Measurements from ENCODE around the gene ERC2.

GRCh38 chr3:55622733-55623132 lies 845.5 kb downstream of the ERC2 start:
- TF ChIP-seq CTCF (conservative IDR thresholded peaks at IDR 0.05; ENCODE audit: low read length) (no peak), EZH2phosphoT487 (IDR thresholded peaks at IDR 0.05; ENCODE audit: borderline replicate concordance) (no peak)
